ENCODE measurements around the gene CFAP90. TPM values are rescaled to one million over a fixed set of nuclear protein-coding genes. Genes with fewer than 3 reads are reported as not detected.

The CFAP90 gene
- total RNA-seq, 4 donors from 2014 or later = not detected

DNA sequence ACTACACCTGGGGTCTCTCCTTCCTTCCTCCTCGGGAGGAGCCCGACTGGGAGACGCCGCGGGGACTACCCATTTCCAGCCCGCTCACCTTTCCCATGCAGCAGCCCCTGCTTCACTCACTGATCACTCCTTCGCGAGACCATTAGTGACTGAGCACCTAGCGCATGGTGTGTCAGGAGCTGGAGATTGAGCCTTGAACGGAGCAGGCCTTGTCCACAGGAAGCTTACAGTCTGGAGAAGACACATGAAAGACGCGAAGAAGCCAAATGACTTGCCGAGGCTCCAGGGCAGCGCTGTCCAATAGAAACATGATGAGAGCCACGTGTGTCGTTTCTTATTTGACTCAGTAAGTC, 283 bp upstream of the CFAP90 start:
- Histone ChIP-seq H3K27ac (no peak overlapping the region), H3K27me3 (no peaks in the 10 kb centered on the region), H3K4me3 (peak overlapping the region in 3 of 4 donors; percentile 52 to 66 (median 60)), H3K36me3 (no peaks in the 10 kb centered on the region), H3K4me1 (peaks cover 0 to 17% (median 1%) of the 10 kb centered on the region in 4 donors), H3K9me3 (no peaks in the 10 kb centered on the region)
- TF ChIP-seq, protein P1, sequence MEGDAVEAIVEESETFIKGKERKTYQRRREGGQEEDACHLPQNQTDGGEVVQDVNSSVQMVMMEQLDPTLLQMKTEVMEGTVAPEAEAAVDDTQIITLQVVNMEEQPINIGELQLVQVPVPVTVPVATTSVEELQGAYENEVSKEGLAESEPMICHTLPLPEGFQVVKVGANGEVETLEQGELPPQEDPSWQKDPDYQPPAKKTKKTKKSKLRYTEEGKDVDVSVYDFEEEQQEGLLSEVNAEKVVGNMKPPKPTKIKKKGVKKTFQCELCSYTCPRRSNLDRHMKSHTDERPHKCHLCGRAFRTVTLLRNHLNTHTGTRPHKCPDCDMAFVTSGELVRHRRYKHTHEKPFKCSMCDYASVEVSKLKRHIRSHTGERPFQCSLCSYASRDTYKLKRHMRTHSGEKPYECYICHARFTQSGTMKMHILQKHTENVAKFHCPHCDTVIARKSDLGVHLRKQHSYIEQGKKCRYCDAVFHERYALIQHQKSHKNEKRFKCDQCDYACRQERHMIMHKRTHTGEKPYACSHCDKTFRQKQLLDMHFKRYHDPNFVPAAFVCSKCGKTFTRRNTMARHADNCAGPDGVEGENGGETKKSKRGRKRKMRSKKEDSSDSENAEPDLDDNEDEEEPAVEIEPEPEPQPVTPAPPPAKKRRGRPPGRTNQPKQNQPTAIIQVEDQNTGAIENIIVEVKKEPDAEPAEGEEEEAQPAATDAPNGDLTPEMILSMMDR (IDR thresholded peaks at IDR 0.05) = no peak
- no peak for TF ChIP-seq POLR2A (IDR thresholded peaks at IDR 0.05)
- no peak for DNase-seq

DNA sequence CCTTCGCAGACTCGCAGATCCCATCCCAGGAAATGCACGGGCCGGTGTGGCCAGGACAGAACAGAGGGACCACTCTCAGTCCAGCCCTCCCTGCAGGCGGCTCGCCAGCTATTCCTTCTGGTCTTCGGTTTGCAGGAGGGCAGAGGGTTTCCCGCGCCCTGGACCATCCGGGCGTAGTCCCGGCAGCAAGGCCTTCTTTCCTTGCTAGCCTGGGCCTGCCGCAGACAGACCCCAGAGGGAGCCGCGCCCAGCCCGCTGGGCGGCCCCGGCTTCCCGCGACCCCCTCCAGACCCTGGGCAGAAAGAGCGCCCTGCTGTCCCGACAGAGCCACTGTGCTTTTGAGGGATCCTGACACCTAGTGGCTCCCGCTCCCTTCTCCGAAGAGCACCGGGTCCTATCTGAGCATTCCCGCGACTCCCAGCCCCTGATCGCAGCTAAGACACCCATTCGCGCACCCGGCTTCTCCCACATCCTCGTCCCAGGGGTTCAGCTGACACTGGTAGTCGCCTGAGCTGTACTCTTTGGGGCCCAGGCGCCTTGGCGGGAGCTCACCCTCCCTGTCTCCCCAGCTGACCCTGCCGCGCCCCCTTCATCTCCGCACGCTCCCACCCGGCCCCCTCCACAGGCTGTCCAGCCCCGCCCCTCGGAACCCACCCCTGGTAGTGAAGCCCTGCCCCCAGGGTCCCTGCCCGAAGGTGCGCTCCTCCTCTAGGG, 1.1 kb downstream of the CFAP90 start:
- TF ChIP-seq, protein P1 (IDR thresholded peaks at IDR 0.05) = no peak
- TF ChIP-seq POLR2A (IDR thresholded peaks at IDR 0.05) = no peak
- Histone ChIP-seq H3K27me3 (no peaks in the 10 kb centered on the region), H3K27ac (no peak overlapping the region), H3K4me1 (peaks cover 0 to 17% (median 1%) of the 10 kb centered on the region in 4 donors), H3K9me3 (no peaks in the 10 kb centered on the region), H3K4me3 (peak overlapping the region; percentile 30 to 66 (median 56)), H3K36me3 (no peaks in the 10 kb centered on the region)
- no peak for DNase-seq

DNA sequence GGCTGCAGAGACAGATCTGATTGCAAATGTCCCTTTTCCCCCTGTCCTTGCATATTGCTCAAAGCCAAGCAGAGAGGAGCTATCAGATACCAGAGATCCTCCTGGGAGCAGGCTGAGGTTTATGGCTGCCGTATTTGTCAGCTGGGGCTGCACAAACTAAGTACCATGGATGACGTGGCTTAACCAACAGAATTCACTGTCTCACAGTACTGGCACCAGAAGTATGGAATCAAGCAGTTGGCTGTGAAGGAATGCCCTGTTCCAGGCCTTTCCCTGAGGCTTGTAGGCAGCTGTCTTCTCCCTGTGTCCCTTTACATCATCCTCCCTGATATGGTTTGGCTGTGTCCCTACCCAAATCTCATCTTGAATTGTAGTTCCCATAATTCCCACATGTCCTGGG, 2.6 kb downstream of the CFAP90 start:
- no peaks in the 10 kb centered on the region for H3K36me3 ChIP-seq
- peaks cover 0 to 17% (median 1%) of the 10 kb centered on the region in 4 donors for H3K4me1 ChIP-seq
- no peaks in the 10 kb centered on the region for H3K27me3 ChIP-seq
- DNase-seq = no peak
- TF ChIP-seq, protein P1 (IDR thresholded peaks at IDR 0.05) = no peak
- no peak for TF ChIP-seq POLR2A (IDR thresholded peaks at IDR 0.05)
- no peak overlapping the region for H3K4me3 ChIP-seq
- no peaks in the 10 kb centered on the region for H3K9me3 ChIP-seq
- no peak overlapping the region for H3K27ac ChIP-seq

DNA sequence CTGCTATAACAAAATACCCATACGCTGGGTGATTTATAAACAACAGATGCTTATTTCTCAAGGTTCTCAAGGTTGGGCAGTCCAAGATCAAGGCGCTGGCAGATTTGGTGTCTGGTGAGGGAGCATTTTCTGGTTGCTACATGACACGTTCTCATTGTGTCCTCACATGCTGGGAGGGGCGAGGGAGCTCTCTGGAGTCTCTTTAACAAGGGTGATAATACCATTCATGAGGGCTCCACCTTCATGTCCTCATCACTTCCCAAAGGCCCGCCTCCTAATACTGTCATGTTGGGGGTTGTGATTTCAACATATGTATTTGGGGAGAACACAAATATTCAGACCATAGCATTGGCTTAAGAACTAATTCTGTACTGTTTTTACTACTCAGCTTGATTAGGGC, 4.6 kb downstream of the CFAP90 start:
- Histone ChIP-seq H3K4me1 (peaks cover 0 to 17% (median 1%) of the 10 kb centered on the region in 4 donors), H3K36me3 (no peaks in the 10 kb centered on the region), H3K27me3 (no peaks in the 10 kb centered on the region), H3K4me3 (no peak overlapping the region), H3K27ac (no peak overlapping the region), H3K9me3 (no peaks in the 10 kb centered on the region)
- TF ChIP-seq, protein P1 (IDR thresholded peaks at IDR 0.05) = no peak
- no peak for TF ChIP-seq POLR2A (IDR thresholded peaks at IDR 0.05)
- DNase-seq = no peak

DNA sequence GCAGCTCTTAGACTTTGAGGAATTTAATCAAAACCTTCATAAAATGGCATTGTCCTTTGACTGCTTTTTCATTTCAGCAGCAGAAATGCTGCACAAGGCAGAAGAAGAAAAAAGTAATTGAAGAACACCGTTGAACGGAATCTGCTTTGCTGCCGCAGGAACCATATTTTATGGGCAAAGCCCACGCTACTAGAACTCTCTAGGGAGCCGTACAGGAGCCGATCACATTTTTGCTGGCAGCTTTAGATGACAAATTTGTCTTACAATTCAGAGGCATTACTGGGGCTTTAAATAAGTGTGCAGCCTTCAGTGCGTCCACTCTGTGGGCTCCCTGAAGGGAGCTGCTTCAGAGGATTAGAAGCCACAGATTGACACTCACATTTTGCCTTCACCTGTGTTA, 5.4 kb downstream of the CFAP90 start:
- no peak for TF ChIP-seq POLR2A (IDR thresholded peaks at IDR 0.05)
- TF ChIP-seq, protein P1 (IDR thresholded peaks at IDR 0.05) = no peak
- no peaks in the 10 kb centered on the region for H3K27me3 ChIP-seq
- no peak overlapping the region for H3K27ac ChIP-seq
- peaks cover 0 to 12% (median 1%) of the 10 kb centered on the region in 4 donors for H3K4me1 ChIP-seq
- no peak overlapping the region for H3K4me3 ChIP-seq
- no peaks in the 10 kb centered on the region for H3K36me3 ChIP-seq
- no peak for DNase-seq
- H3K9me3 ChIP-seq = no peaks in the 10 kb centered on the region

Data from Peyer's patch (tissue), 4 donors.